Hippocampal formation (tissue), 2 donors: ENCODE results near the gene ADRA2B.
"Not testable (repeated sequence)": the region's sequence is repeated elsewhere in the genome, so short reads cannot be mapped to it uniquely, and the experiment has no call there.

Source experiments
- DNase-seq, 2 donors: peaks; one replicate each; lab custom pipeline; 2025; lab: John Stamatoyannopoulos, UW

ADRA2B gene

DNA sequence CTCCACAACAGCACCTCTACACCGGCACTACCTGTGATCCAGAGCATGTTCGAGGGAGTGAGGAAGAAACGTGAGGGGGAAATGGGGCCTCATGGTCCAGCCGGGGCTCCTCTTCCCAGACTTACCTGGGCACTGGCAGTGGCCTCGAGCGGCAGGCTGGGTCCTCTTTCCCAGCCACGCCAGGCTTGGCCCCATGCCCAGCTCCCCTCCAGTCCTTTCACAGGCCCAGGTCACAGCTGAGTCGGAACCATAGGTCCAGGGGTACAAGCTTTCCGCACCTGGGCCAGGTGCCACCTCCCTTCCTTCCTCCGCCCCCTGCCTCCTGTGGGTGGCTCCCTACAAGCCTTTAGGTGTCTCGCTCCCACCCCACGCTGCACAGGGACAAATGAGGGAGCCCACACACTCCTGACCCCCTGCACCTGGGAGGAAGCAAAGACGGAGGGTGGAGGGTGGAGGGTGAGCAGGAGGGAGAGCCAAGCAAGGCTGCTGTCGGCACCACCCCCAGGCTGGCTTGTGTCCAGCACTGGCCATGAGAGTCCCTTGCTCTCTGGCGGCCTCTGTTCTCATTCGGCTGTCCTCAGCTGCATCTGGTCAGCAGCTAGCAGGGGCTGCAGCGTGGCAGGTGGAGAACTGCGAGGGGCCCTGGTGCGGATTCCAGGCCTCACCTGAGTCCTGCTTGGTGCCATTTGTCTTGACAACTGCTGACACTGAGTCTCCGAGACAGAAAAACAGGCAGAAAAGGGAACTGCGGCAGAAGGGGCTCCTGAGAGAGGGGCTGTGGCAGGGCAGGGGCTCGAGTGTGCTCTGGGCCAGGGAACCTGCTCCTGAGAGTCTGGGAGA lies 26.8 kb downstream of the ADRA2B start:
- DNase-seq: peak in 1 of 2 donors; percentile 32

DNA sequence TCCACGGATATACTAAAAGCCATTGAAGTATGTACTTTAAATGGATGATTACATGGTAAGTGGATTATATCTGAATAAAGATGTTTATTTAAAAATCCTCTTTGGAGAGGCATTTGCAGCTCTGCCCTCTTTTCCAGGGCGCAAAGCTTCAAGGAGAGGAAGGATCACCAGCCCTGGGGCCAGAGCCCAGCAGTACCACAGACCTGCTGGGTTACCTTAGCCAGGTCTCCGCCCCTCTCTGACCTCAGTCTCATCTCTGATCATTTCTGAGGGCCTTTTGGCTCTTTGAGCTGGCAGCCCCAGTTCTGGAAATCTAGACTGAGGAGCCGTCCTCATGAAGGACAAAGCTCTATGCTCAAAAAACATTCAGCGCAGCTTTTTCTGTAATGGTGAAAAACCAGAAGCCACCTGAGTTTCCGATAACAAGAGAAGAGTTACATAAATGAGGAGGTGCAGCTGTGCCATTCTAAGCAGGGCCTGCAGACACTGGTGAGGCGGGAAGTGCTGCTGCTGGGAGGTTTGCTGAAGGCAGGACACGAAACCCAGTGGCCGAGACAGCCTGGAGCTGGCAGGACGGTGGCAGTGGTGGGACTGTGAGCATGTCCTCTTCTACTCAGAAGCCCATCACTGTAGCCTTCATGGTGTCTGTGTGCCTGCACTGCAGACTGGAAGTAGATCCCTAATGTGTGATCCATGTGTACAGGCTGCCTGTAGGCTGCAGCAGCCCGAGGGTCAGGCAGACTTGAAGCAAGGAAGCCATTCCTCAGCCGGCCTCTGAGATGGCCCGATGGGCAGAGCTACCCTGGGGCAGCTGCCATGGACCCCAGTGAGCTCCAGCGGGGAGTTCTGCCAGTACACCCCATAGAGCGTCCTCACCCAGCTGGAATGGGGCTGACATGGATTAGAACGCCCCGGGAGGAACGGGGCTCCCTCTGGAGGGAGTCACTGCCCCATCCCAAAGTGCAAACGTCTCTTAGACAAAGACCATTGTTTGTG lies 27.7 kb downstream of the ADRA2B start:
- DNase-seq: no peak

DNA sequence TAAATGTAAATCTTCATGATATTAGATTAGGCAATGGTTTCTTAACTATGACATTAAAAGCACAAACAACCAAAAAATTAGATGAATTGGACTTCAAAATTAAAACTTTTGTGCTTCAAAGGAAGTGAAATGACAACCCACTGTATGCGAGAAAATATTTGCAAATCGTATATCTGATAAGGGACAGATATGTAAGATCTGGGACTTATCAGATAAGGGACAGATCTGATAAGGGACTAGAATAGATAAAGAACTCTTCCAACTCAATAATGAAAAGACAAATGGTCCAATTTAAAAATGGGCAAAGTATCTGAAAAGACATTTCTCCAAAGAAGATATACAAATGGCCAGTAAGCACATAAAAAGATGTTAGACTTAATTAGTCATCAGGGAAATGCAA lies 29.2 kb downstream of the ADRA2B start:
- DNase-seq: no peak

DNA sequence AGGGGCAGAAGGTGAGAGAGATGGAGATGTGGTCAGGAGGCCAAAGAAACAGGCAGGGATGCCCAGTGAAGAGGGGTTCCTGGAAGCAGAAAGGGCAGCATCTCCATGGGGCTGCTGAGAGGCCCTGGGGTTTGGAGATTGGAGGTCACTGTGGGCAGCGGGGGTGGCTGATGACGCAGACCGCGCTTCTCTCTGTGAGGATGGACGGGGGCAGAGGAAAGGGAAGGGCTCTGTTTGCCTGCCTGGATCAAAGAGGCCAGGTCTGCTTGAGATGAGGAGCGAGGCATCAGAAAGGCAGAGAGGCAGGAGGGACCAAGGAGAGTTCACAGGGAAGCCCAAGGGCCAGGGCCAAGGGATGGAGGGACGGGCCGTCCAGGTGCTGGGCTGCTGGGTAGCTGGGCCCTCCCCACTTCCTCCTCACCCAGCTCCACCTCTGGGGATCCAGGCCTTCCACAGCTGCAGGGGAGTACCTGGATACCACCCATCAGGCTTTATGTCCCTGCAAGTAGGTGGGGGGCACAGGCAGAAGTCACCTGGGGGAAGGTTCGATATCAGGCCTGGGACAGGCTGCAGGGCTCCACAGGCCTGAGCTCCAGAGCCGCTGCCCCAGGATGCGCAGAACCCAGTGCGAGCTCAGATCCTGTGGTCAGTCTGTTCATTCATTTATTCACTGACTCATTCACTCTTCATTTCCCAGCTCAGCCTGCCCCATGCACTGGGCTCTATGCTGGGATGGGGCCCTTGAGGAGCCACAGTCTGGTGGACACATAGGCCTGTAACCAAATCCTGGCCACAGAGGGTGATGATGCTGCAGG lies 30.6 kb downstream of the ADRA2B start:
- no peak for DNase-seq

DNA sequence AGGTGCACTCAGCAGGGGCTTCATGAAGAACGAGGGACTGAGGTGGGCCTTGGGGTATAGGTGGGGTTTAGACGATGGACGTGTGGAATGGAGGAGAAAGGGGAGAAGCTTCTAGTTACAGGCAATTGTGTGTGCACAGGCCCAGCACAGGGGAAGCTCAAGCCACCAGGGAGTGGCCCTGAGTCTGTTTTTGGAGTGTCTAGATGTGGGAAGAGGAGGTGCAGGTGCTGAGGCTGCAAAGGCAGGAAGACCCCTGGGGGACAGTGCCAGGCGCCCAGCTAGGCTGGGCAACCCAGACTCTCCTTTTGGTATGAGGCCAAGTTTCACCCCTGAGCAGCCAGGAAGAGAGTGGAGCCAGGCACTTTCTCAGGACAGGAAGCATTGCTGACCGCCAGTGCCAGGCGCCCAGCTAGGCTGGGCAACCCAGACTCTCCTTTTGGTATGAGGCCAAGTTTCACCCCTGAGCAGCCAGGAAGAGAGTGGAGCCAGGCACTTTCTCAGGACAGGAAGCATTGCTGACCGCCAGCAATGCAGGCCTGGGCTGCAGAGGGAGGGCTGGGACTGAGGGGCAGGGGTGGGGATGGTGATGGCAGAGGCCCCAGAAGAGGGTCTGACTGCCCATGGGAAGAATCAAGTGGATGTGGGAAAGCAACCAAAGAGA lies 31.4 kb downstream of the ADRA2B start:
- DNase-seq: not testable (repeated sequence)

DNA sequence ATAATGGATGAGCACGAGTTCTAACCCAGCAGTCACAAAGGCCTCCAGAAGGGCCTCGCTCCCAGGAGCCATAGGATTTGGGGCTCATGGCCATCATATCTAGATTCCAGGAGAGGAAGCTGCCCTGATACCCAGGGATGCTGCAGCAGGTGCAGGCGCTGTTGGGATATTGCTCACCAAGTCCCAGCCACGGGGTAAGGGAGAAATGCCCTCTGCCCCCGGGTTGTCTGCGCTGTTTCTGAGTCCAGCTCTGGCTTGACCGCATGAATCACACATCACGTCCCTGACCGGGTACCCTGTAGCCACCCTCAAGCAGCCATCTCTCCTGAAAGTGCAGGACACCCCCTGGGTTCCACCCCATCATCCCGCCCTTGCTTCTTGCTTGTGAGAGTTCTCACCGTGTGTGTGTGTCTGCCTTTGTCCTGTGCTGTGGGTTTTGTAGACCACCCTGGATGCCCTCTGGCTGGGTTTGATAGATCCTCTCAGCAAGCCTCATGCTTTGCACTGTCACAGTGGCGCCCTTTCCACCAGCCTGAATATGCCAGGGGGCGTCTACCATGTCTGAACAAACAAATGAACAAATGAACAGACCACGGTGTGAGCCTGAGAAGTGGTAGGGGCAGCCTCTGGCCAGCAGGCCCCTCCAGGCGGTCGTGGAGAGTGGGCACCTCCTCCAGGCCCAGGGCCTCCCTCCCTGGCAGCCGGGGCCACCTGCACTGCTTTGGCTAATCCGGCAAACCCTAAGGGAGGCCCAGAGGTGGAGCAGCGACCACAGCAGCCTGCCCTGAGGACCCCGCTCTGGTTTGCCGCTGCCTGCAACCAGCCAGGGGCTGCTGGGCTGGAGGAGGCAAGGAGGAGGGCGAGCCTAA lies 32.1 kb downstream of the ADRA2B start:
- no peak for DNase-seq

DNA sequence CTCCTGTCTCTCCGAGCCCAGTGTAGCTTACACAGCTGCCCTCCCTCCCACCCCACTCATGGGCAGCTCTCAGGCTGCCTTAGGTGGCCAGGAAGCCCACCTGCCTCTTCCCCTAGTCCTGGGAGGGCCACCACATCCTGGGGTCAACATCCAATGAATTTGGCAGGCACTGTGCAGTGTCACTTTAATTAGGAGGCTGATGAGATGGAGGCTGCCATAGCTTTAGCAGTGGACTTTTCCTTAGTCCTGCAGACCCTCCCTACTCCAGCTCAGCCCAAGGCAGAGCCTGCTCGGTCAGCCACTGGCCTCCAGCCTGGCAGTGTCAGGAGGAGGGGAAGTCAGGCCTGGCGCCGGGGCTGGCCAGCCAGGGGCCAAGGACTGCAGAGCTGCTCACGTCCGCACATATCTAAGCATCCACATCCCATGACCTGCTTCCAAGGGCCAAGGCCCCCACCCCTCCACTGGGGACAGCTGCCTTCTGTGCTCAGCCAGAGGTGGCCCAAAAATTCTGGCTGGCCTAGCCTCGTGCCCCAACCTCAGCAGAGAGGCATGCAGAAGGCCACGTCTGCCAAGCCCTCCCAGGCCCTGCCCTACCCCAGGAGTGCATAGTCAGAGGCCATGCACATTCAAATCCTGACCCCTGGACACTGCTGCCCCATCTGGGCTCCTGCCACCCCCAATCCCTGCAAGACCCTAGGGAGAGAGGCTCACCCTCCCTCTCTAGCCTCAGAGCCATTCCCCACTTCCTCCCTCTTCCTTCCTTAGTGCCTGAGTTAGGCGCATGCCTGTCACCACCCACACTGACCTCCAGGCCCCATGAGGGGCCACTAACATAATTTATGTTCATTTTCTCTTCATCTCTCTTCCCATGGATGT lies 33.1 kb downstream of the ADRA2B start:
- DNase-seq: no peak

DNA sequence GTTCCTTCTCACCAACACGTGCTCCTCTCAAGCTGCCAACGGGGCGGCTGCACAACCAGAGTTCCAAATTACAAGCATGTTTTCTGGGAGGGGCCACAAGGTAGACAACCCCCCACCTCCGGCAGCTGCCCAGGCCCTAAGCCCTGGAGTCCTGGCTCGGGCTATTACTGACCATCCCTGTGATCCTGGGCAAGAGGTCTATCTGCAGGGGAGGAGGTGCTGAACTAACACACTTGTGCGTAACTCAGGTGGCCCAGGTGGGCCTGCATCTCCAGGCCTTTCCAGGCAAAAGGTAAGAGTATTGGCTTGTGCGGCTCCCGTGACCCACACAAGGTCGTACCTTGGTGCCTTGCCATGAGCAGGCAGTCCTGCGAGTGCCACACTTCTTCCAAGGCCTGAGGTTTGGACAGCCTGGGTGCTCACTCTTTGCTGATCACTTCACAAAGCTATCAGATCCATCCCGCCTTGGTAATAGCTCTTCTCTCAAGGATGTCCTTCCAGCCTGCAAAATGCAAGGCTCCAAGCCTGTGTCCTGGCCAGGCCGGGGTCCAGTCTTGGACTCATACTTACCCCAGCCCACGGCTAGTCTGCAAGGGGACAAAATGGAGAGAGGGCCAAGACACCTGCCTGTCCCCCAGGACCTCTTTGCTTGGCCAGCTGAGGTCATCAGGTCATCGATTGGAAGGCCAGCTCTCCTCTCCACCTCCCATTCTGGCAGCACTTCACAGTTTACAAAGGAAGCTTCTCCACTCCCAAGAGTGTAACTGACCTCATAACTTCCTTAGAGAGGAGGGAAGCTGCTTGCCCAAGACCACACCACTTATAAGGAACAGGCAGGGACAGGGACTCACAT lies 33.9 kb downstream of the ADRA2B start:
- DNase-seq: no peak

DNA sequence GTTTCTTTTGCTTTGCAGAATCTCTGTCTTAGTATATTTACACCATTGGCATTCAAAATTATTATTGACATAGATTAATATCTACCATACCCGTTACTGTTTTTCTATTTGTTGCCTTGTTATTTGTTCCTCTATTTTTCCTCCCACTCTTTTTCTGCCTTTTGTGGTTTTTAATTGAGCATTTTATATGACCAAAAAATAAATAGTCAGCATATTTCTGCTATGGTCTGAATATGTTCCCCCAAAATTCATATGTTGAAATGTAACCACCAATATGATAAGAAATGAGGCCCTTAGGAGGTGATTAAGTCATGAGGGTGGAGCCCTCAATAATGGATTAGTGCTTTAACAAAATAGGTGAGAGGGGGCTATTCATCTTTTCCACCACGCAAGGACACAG lies 35.3 kb downstream of the ADRA2B start:
- DNase-seq: no peak

DNA sequence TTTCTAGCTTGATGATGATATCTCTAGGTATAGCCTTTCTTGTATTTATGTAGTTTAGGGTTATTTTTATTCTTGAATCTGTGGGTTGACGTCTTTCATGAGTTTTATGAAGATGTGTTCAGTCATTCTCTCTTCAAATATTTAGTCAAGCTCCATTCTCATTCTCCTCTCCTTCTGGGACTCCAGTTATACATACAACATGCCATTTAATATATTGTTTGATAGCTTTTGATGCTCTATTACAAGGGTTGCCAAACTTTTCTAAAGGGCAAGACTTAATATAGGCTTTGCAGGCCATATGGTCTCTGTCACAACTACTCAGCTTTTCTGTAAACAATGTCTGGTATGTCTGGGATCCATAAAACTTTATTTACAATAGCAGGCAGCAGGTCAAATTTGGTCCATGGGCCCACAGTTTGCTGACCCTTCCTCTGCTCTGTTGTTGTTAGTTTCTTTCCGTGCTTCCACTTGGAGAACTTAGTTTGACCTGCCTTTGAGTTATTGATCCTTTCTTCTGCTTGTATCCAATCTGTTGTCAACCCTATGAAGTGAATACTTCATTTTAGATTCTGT lies 41.1 kb downstream of the ADRA2B start:
- no peak for DNase-seq

DNA sequence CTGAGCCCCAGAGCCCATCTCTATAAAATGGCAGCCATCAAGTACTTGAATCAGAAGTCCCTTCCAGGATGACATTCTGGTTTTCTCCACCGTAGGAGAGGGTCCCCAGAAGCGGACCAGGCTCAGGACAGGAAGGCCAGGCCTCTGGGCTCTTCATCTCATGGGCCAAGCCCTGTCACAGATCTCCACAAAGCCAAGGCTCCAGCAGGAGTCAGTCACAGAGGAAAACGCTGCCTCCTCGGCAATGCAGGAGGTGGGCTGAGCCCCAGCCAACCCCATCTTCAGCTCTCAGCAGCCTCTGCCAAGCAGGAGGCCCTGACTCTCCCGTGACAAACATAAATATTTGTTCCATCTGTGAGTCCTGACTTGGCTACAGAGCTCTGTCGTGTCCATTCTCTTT lies 42.2 kb downstream of the ADRA2B start:
- no peak for DNase-seq

DNA sequence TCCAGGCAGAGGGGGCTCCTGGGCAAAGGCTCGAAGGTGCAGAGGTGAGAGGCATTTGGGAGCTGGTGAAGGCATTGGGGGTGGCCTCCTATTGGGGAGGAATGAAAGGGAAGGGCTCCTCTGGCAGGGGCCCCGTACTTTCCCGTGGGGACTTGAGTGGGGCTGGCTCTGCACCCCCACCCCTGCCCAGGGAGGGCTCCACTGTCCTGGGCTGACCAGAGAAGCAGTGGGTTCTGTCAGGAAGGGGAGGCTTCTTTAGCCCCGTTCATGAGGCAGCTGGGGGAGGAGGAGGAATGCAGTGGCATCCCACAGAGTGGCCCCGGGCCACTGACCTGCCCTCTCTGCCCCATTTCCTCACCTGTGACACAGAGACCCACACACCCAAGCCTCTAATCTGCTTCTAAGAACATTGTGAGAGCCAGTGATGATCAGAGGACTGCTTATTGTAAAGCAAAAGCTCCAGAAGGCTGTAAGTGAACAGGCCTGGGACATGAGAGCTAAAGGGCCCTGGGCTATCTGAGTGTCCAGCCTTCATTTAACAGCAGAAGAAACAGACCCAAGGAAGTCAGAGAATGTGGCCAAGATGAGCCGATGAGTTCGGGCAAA lies 43.1 kb downstream of the ADRA2B start:
- no peak for DNase-seq

DNA sequence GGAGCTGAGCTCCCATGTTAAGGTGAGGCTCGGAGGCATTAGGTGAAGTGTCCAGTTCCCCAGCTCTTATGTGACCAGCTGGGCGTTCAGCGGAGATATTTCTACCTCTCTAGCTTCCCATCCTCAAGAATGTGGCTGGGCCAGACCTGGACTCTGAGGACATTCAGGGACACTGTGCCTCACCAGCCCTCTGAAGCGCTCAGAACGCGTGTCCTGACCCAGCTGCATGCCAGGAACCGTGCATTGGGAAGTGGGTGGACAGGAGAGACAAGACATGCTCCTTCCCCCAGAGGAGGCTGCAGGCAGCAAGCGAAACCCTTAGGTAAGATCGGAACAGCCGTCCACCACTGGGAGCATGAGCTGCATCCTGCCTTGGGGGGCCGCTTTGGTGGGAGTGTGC lies 43.6 kb downstream of the ADRA2B start:
- DNase-seq: no peak

DNA sequence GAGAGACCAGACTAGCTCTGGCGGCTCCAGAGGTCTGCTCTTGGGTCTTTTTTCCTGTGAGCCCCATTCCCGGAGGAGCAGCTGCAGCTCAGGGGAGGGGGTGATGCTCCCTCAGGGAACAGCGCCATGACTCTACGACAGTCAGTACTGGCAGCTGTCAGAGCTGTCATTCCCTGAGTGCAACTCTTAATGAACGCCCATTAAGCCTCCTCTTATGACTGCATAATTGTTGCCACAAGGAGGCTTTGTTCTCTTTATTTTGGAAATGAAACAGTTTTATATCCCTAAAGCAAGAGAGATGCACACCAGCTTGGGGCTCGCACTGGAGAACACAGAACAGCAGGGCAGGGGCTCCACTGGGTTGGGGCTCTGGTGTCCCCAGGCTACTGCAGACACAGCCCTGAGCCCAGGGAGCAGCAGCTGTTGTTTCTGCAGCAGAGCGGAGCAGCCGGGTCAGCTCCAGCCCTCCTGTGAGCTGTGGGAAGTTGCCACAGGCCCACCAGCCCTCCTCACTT lies 44.3 kb downstream of the ADRA2B start:
- DNase-seq: peak; percentile 44 to 64

DNA sequence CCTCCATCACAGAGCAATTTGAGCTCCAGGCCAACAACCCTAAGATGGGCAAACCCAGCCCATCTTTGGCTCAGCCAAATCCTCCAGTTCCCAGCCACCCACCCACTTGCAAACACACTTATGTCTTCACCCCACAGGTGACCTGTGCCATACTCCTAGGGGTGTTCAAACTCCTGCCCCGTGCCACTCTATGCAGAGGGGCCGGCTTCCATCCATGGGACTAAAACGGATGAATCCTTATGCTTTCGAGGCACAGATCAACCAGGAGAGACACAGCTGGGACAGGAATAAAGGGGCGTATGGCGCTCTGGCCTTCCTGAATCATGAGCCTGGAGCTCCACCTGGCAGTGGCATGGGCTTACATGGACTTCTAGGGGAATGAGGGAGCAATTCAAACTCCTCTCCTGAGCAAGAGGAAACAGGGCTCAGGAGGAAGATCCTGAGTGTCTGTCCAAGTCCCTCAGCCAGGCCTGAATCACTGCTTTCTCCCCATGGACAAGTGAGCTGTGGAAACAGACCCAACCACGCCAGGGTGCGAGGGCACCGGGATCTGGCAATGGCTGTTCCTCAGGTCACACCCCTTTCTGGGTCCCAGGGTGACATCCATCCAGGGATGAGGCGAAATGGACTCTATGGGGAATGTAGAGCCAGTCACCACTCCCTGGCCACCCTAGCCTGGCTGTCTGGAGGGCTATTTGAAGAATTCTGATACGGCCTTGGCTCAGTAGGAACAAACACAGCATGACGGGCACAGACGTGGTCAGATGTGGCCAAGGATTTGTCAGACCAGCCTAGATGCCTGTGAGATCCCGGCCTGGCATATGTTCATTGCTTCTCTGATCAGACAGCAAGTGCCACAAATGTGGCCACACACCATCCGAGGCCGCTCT lies 45.0 kb downstream of the ADRA2B start:
- not testable (repeated sequence) for DNase-seq

DNA sequence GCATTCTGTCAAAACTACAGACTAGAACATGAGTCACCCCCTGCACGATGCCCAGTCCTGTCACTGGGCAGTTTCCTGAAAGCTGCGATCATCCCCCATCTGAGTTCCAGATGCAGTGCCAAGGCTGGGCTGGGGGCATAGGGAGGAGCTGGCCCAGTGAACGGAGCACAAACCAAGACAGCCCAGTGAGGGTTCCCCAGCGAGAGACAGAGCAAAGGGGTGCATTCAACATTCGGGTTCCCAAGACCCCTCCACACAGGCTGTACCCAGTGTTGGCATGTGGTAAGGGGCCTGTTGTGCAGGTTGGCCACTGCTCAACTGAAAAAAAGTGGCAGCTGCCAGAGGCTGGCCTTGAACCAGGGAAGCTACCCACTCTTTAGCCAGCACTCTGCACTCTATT lies 46.0 kb downstream of the ADRA2B start:
- not testable (repeated sequence) for DNase-seq
